ENCODE data around the gene GREB1.
A peak's percentile ranks its signal among the peaks of the same experiment; 100 is the strongest.

Gene GREB1

GRCh38 chr2:11687736-11688135 is 153.9 kb downstream of the GREB1 start:
- TF ChIP-seq EZH2phosphoT487 (conservative IDR thresholded peaks at IDR 0.05; ENCODE audit: low read length) (no peak), CTCF (IDR thresholded peaks at IDR 0.05; ENCODE audit: insufficient read depth, low read length, poor library complexity, severe bottlenecking) (no peak)
- no peaks in the 10 kb centered on the region for H4K20me1 ChIP-seq (ENCODE audit: low read depth, low read length)
- no peaks in the 10 kb centered on the region for H3F3A ChIP-seq (ENCODE audit: insufficient read depth)
- H3K9ac ChIP-seq (ENCODE audit: low read length) = no peak overlapping the region
- H3K27ac ChIP-seq (ENCODE audit: low read depth, low read length) = no peak overlapping the region
- no peak overlapping the region for H3K4me3 ChIP-seq (ENCODE audit: insufficient read depth, low read length, poor library complexity, severe bottlenecking)
- no peak overlapping the region for H3K4me2 ChIP-seq (ENCODE audit: low read depth, low read length, poor library complexity, severe bottlenecking)
- H2AFZ ChIP-seq (ENCODE audit: low read depth, low read length, severe bottlenecking) = no peak overlapping the region
- no peaks in the 10 kb centered on the region for H3K79me2 ChIP-seq (ENCODE audit: insufficient read depth, low read length)
- no peaks in the 10 kb centered on the region for H3K27me3 ChIP-seq (ENCODE audit: low read length)
- H3K36me3 ChIP-seq (ENCODE audit: low read length) = no peaks in the 10 kb centered on the region
- H3K9me2 ChIP-seq (replicated peaks; ENCODE audit: insufficient read depth, low read length) = no peaks in the 10 kb centered on the region
- no peaks in the 10 kb centered on the region for H3K9me3 ChIP-seq (ENCODE audit: insufficient read depth, low read length)

- Histone ChIP-seq H3K9me2 (replicated peaks; ENCODE audit: insufficient read depth, low read length) (no peaks in the 10 kb centered on the region), H3K4me2 (ENCODE audit: low read depth, low read length, poor library complexity, severe bottlenecking) (peak overlapping the region; percentile 11), H3K9me3 (ENCODE audit: insufficient read depth, low read length) (no peaks in the 10 kb centered on the region), H4K20me1 (ENCODE audit: low read depth, low read length) (no peaks in the 10 kb centered on the region), H3K9ac (ENCODE audit: low read length) (no peak overlapping the region), H3K36me3 (ENCODE audit: low read length) (no peaks in the 10 kb centered on the region), H3K79me2 (ENCODE audit: insufficient read depth, low read length) (no peaks in the 10 kb centered on the region), H3K4me3 (ENCODE audit: insufficient read depth, low read length, poor library complexity, severe bottlenecking) (no peak overlapping the region), H3K27me3 (ENCODE audit: low read length) (no peaks in the 10 kb centered on the region), H3K27ac (ENCODE audit: low read depth, low read length) (no peak overlapping the region), H2AFZ (ENCODE audit: low read depth, low read length, severe bottlenecking) (no peak overlapping the region), H3F3A (ENCODE audit: insufficient read depth) (no peaks in the 10 kb centered on the region)
- TF ChIP-seq CTCF (IDR thresholded peaks at IDR 0.05; ENCODE audit: insufficient read depth, low read length, poor library complexity, severe bottlenecking) = peak; percentile 93
- no peak for TF ChIP-seq EZH2phosphoT487 (conservative IDR thresholded peaks at IDR 0.05; ENCODE audit: low read length)
Observed at GRCh38 chr2:11688222-11689069, 154.6 kb downstream of the GREB1 start.

- H2AFZ ChIP-seq (ENCODE audit: low read depth, low read length, severe bottlenecking) = no peak overlapping the region
- H3F3A ChIP-seq (ENCODE audit: insufficient read depth) = no peaks in the 10 kb centered on the region
- no peaks in the 10 kb centered on the region for H3K36me3 ChIP-seq (ENCODE audit: low read length)
- no peaks in the 10 kb centered on the region for H3K27me3 ChIP-seq (ENCODE audit: low read length)
- H3K4me3 ChIP-seq (ENCODE audit: insufficient read depth, low read length, poor library complexity, severe bottlenecking) = no peak overlapping the region
- no peaks in the 10 kb centered on the region for H4K20me1 ChIP-seq (ENCODE audit: low read depth, low read length)
- no peak overlapping the region for H3K9ac ChIP-seq (ENCODE audit: low read length)
- no peak overlapping the region for H3K27ac ChIP-seq (ENCODE audit: low read depth, low read length)
- TF ChIP-seq CTCF (IDR thresholded peaks at IDR 0.05; ENCODE audit: insufficient read depth, low read length, poor library complexity, severe bottlenecking) (no peak), EZH2phosphoT487 (conservative IDR thresholded peaks at IDR 0.05; ENCODE audit: low read length) (no peak)
- H3K9me3 ChIP-seq (ENCODE audit: insufficient read depth, low read length) = no peaks in the 10 kb centered on the region
- H3K79me2 ChIP-seq (ENCODE audit: insufficient read depth, low read length) = no peaks in the 10 kb centered on the region
- no peak overlapping the region for H3K4me2 ChIP-seq (ENCODE audit: low read depth, low read length, poor library complexity, severe bottlenecking)
- H3K9me2 ChIP-seq (replicated peaks; ENCODE audit: insufficient read depth, low read length) = no peaks in the 10 kb centered on the region
Observed at GRCh38 chr2:11691076-11691660, 157.3 kb downstream of the GREB1 start.
